Measurements from ENCODE around the gene ATM.
"Not testable (repeated sequence)": the region's sequence is repeated elsewhere in the genome, so short reads cannot be mapped to it uniquely, and the experiment has no call there.

ATM gene

GRCh38 chr11:108246885-108247284, 24.0 kb downstream of the ATM start:
- no peak overlapping the region for H3K4me3 ChIP-seq (ENCODE audit: low read depth, low read length)
- in situ Hi-C loops (cut with HindIII; ENCODE audit: low sequenced_read_pairs) = no loop called here
- no peak for DNase-seq (ENCODE audit: low read depth)
- TF ChIP-seq CTCF (IDR thresholded peaks at IDR 0.05; ENCODE audit: low read depth, low read length, missing control alignments) = no peak

GRCh38 chr11:108253176-108253575, 30.3 kb downstream of the ATM start:
- no peak for TF ChIP-seq CTCF (IDR thresholded peaks at IDR 0.05; ENCODE audit: low read depth, low read length, missing control alignments)
- no peak overlapping the region for H3K4me3 ChIP-seq (ENCODE audit: low read depth, low read length)
- no peak for DNase-seq (ENCODE audit: low read depth)
- in situ Hi-C loops (cut with HindIII; ENCODE audit: low sequenced_read_pairs) = no loop called here

- in situ Hi-C loops (cut with HindIII; ENCODE audit: low sequenced_read_pairs) = no loop called here
- no peak for DNase-seq (ENCODE audit: low read depth)
- TF ChIP-seq CTCF (IDR thresholded peaks at IDR 0.05; ENCODE audit: low read depth, low read length, missing control alignments) = no peak
- H3K4me3 ChIP-seq (ENCODE audit: low read depth, low read length) = no peak overlapping the region
Observed at GRCh38 chr11:108269583-108269982, 46.7 kb downstream of the ATM start.

GRCh38 chr11:108276985-108277616, 54.2 kb downstream of the ATM start:
- H3K4me3 ChIP-seq (ENCODE audit: low read depth, low read length); DNase-seq (ENCODE audit: low read depth); in situ Hi-C loops (cut with HindIII; ENCODE audit: low sequenced_read_pairs): not testable (repeated sequence)

GRCh38 chr11:108278546-108278945, 55.7 kb downstream of the ATM start:
- H3K4me3 ChIP-seq (ENCODE audit: low read depth, low read length) = no peak overlapping the region
- no peak for DNase-seq (ENCODE audit: low read depth)
- in situ Hi-C loops (cut with HindIII; ENCODE audit: low sequenced_read_pairs) = no loop called here
- no peak for TF ChIP-seq CTCF (IDR thresholded peaks at IDR 0.05; ENCODE audit: low read depth, low read length, missing control alignments)

- no peak for TF ChIP-seq CTCF (IDR thresholded peaks at IDR 0.05; ENCODE audit: low read depth, low read length, missing control alignments)
- no peak for DNase-seq (ENCODE audit: low read depth)
- H3K4me3 ChIP-seq (ENCODE audit: low read depth, low read length) = no peak overlapping the region
- in situ Hi-C loops (cut with HindIII; ENCODE audit: low sequenced_read_pairs) = no loop called here
Observed at GRCh38 chr11:108278954-108279353, 56.1 kb downstream of the ATM start.

- TF ChIP-seq CTCF (IDR thresholded peaks at IDR 0.05; ENCODE audit: low read depth, low read length, missing control alignments) = no peak
- in situ Hi-C loops (cut with HindIII; ENCODE audit: low sequenced_read_pairs) = no loop called here
- DNase-seq (ENCODE audit: low read depth) = no peak
- no peak overlapping the region for H3K4me3 ChIP-seq (ENCODE audit: low read depth, low read length)
Observed at GRCh38 chr11:108286370-108286769, 63.5 kb downstream of the ATM start.

All from astrocyte of the cerebellum (primary cell).